OCI-LY3 (cell line): ENCODE results near the gene ARID3A.

ENCODE experiments used
- EZH2phosphoT487 ChIP-seq: fragments of 200-600 bp; shearing (Covaris generic); IDR thresholded peaks from 2 replicates; pipeline ENCODE4 v1.6.1; 2018; ENCODE audit warnings: antibody characterized with exemption, mixed run types, low read depth
- TF ChIP-seq, protein P1 (sequence below): fragments of 200-600, 300-600 bp; sonication (generic); IDR thresholded peaks from 2 replicates; pipeline ENCODE4 v1.5.1; 2014; ENCODE audit warnings: antibody characterized with exemption, low read length, low read depth

DNA sequence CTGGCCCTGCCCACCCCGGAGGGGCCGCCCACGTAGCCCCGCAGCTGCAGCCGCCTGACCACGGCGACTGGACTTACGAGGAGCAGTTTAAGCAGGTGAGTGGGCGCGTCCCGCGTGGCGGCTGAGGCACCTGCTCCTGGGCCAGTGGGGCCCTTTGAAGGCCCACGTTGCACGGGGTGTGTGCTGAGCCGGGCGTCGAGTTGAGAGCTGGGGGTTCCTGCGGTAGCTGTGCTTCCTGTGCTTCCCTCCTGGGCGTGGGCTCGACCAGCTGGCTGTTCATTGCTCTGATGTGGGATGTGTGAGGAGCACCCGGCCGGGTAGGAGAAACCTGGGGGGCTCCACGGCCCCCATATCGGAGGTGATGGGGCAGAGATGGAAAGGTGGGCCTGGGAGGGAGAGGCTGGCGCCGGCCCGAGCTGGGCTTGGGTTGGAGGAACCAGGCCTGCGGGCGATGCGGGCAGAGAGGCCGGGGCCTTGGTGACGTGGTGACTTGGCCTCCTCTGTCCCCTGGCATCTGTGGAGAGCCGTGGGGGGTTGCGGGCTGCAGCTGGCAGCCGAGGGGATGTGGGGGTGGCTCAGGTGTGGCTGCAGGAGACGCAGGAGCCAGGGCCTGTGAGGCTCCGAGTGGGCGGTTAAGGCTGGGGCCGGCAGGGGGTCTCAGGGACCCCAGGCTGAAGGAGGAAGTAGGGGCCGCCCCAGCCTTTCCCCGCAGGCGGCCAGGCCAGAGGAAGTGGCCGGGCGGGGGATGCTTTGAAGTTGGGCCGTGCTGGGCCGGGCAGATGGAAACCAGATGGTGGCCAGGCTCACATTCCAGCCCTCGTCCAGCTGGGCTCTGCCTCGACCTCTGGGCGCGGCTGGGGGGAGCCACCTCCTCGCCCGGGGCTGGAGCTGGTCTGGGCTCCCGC lies 7.1 kb downstream of the ARID3A start:
- TF ChIP-seq, protein P1, sequence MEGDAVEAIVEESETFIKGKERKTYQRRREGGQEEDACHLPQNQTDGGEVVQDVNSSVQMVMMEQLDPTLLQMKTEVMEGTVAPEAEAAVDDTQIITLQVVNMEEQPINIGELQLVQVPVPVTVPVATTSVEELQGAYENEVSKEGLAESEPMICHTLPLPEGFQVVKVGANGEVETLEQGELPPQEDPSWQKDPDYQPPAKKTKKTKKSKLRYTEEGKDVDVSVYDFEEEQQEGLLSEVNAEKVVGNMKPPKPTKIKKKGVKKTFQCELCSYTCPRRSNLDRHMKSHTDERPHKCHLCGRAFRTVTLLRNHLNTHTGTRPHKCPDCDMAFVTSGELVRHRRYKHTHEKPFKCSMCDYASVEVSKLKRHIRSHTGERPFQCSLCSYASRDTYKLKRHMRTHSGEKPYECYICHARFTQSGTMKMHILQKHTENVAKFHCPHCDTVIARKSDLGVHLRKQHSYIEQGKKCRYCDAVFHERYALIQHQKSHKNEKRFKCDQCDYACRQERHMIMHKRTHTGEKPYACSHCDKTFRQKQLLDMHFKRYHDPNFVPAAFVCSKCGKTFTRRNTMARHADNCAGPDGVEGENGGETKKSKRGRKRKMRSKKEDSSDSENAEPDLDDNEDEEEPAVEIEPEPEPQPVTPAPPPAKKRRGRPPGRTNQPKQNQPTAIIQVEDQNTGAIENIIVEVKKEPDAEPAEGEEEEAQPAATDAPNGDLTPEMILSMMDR: no peak
- TF ChIP-seq EZH2phosphoT487: no peak
